VCaP (cell line): ENCODE results near the gene PLCB4.

Experiments
- H3K27ac ChIP-seq: fragments of 450-650 bp; 2 replicates; pipeline ENCODE4 v1.5.1; 2017
- TF ChIP-seq, protein P1 (sequence below): fragments of 450-650 bp; conservative IDR thresholded peaks from 2 replicates; pipeline ENCODE4 v1.5.1; 2017; ENCODE audit warnings: mild to moderate bottlenecking, moderate library complexity

Gene PLCB4

DNA sequence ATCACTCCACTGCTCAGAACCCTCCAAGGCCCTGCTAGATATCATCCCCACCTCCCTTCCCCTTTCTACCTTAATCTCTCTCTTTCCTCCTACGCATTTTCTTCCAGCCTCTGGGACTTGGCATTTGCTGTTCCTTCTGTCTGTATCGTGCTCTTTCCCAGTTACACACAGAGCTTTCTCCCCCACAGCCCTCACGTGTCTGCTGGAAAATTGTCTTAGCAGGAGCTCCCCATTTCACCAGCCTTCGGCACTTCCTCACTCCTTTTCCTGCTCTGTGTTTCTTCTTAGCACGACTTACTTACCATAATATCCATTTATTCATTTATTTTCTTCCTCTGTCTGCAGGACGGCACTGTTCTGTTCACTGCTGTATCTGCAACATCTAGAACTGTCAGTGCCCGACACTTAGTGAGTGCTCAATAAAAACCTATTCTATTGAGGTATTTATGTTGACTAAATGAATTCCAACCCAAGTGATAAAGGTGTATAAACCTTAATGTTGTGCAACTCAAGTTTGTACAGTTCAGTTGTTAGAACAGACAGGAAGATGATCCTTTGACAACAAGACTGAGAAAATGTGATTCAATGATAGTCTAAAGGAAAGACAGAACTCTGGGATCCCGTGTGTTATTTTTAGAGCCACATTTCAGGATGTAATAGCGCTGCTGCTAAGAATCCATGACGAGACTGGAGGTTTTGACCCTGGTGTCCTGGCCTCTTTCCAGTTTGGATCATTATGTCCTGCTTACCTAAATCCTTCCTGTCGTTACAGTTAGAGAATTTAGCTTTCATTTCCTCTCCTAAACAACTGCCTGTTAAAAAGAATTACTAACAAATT, 275.4 kb downstream of the PLCB4 start:
- TF ChIP-seq, protein P1, sequence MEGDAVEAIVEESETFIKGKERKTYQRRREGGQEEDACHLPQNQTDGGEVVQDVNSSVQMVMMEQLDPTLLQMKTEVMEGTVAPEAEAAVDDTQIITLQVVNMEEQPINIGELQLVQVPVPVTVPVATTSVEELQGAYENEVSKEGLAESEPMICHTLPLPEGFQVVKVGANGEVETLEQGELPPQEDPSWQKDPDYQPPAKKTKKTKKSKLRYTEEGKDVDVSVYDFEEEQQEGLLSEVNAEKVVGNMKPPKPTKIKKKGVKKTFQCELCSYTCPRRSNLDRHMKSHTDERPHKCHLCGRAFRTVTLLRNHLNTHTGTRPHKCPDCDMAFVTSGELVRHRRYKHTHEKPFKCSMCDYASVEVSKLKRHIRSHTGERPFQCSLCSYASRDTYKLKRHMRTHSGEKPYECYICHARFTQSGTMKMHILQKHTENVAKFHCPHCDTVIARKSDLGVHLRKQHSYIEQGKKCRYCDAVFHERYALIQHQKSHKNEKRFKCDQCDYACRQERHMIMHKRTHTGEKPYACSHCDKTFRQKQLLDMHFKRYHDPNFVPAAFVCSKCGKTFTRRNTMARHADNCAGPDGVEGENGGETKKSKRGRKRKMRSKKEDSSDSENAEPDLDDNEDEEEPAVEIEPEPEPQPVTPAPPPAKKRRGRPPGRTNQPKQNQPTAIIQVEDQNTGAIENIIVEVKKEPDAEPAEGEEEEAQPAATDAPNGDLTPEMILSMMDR, result no peak
- 0 out of 2 replicates have a peak overlapping the region, but pooled peaks have one; percentile 1 for H3K27ac ChIP-seq

DNA sequence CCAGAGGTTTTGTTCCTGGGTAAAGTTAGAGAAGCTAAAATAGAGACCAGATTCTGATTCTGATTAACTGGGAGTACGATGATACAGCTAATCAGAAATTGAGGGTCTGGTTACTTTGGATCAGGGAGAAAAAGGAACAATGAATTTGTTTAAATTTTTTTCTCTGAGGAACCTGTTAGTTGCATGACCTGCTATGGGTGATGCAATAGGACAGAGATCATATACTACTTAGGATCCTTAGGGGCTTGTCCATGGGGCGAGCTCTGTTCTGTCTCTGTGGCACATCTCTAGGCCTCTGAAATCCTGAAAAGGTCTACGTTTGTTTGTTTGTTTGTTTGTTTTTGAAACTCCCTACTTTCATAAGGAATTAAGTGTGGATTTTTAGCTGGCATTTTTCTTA, 279.4 kb downstream of the PLCB4 start:
- TF ChIP-seq, protein P1, result no peak
- no peak overlapping the region for H3K27ac ChIP-seq

DNA sequence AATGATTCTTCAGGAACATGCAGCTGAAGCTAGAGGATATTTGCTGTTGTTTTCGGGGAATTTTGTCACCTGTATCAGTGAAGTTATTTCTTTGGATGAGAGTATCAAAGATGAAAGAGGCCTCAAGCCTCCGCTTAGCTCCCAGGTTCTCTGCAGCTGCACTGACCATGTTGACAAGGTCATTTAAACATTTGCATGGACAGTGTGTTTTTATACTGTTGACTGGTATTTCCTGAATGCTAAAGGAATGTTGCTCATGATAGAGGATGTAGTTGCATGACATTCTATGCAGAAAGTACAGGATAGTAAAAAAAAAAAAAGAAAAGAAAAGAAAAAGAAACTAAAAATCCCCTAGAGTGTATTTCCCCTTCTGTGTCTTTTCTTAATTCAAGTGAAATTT, 279.9 kb downstream of the PLCB4 start:
- TF ChIP-seq, protein P1, result no peak
- no peak overlapping the region for H3K27ac ChIP-seq

DNA sequence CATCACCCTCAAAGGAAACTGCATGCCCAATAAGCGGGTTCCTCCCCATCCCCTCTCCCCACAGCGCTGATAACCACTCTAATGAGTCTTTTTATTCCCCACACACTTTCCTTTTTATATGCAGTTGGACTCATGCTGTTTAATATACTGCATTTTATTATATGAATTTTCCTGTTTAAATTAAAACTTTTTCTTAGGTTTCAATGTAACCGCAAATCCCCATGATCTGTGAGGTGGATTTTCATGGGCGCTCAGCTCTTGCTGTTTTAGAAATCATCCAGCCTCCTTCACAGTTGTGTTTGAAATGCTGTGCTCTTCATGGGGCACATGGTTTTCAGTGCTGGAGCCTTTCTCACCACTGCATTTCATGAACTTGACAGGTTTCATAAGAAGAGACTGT, 280.4 kb downstream of the PLCB4 start:
- TF ChIP-seq, protein P1, result no peak

DNA sequence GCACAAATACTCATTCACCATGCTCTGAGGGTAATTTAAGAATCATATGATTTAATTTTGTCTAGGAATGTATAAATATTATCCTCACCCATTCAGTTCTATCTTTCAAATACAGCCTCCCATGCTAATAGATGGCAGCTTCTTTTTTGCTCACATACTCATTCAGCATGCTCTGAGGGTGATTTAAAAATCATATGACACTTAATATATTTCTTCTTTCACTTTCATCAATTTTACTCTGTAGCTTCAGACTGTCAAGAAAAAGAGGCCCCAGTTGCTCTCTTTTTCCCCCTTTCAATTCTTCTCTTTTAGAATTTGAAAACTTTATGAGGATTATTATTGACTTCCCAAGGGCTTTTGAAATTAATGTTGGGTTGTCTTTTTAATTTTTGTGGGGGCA, 283.9 kb downstream of the PLCB4 start:
- TF ChIP-seq, protein P1, result no peak
- no peak overlapping the region for H3K27ac ChIP-seq

More for the DNA sequence above, 280.4 kb downstream of the PLCB4 start:
- no peak overlapping the region for H3K27ac ChIP-seq

DNA sequence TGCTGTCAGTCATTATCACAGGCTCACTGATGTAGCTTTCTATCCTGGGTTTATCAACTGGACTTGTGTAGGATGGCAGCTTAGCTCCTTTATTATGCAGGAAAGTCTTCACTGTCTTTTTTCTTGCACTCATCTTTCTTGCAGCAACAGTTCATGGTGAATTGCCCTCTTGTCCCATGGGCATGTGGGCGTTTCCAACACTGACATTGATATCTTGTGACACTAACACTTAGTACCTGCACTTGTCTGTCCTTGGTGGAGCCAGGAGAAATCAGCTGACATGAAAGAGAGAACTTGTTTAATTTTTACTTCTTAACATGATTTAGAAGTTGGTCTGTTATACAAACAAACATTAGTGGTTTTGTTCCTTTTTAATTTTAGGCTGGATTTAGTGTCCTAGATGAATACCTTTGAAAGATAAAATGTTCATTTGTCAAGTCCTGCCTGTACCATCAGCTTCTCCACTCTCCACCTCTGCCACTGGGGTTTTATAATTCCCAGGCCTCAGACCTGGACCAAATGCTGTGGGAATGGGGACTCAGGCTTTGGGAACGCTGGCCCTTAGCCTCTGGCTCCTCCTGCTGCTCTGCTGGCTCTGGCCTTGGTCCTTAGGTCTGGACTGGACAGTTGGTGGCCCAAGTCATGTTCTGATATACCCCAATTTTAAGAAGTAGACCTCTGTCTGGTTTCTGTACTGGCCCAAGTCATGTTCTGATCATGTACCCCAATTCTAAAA, 284.5 kb downstream of the PLCB4 start:
- TF ChIP-seq, protein P1, result no peak
- H3K27ac ChIP-seq, result no peak overlapping the region

DNA sequence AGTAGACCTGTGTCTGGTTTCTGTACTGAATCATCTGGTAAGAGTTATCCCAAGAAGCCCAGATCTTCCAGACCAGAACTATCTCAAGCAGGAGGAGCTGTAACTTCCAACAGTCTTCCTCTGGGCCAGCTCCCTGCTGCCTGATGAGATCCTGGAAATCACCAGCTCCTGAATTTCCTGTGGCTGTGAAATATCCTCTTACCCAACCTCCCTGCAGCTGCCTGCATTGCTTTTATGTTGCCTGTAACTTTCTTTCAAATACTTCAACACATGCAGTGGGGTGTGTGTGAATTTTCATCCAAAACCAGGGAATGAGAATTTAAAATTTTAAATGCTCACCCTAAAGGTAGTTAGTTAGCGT, 285.0 kb downstream of the PLCB4 start:
- TF ChIP-seq, protein P1, result no peak

More for the DNA sequence above, 285.0 kb downstream of the PLCB4 start:
- H3K27ac ChIP-seq, result no peak overlapping the region
